ENCODE data around the gene PDYN.
"Not testable (repeated sequence)": the region's sequence is repeated elsewhere in the genome, so short reads cannot be mapped to it uniquely, and the experiment has no call there.

Gene PDYN
- total RNA-seq = 0 to 0.07 reads per million in 2 donors

DNA sequence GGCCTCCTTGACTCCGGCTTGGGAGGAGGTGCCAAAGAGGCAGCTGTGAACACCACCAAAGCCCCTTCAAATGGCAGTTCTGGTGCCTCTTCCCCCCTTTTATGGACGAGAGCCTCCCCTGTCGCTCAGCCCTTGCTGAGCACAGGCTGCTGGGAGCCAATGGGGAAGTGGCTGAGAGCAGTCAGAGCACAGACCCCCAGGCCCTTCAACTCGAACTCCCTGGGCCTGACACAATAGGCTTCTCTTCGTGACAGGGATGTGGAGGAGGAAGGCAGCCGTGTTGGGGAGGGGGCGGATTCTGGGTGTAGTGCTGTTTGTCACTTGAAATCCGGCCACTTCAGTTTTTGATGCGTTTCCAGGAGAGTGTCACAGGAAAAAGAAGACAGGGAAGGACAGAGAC, at the start of gene PDYN:
Gene PDYN (minus strand): TSS at position 73 of the 400 bp plus-strand sequence. CDS start 10,974 bp downstream, outside the sequence.
- no peak for DNase-seq

DNA sequence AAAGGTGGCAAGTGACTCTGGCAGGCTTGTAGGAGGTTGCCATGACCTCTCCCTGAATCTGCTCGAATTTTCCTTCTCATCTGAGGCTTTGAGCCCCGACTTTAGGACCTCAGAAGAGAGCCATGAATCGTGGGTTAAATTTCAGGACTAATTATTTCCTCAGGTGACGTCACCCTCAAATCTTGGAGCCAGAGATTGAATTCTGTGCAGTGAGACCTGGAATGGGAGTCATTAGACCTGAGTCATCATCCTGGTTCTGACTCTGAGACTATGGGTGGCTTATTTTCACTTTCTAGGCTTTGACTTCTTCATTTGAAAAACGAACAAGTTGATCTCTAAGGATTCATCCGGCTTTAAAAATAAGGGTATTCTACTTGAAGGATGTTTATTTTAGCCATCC, 48.5 kb upstream of the PDYN start:
- DNase-seq = no peak

DNA sequence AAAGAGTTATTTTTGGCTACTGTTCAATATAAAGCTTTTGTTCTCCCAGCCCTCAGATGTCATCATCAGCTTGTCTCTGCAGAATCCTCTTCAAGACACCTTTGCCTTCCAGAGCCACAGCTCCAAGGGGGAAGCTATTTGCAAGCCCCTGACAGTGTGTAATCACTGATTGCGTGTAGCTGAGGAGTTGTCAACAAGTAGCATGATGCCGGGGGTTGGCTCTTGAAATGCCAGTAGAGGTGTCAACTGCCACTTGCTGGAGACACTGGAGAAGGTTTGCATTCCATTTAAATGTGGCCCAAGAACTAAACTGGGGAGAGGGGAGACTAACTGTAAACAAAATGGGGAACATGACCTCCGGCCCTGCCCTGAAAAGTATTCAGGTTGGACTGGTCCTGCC, 44.3 kb upstream of the PDYN start:
- no peak for DNase-seq

DNA sequence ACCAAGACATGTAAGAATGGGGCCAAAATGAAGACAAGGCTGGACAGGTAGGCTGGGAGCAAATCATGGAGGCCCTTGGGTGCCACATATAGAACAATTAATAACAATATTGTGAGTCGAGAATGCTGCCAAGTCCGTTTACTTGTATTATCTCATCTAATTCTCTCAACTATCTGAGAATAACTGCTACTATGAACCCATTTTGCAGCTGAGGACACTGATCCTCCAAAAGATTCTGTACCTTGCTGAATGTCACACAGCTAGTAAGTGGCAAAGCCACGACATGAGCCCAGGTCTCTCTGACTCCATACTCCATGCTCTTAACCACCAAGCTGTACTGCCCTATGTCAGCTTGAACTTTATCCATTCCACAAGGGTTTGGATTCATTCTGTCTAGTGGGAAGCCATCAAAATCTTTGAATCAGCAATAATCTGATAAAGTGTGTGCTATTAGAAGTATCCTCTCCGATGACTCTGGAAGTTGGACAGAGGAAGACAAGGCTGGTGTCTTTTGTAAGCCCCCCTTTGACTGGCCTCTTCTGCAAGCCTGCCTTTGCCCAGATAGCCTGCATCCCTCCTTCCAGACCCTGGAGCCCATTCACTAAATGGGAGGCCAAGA, 43.5 kb upstream of the PDYN start:
- no peak for DNase-seq

DNA sequence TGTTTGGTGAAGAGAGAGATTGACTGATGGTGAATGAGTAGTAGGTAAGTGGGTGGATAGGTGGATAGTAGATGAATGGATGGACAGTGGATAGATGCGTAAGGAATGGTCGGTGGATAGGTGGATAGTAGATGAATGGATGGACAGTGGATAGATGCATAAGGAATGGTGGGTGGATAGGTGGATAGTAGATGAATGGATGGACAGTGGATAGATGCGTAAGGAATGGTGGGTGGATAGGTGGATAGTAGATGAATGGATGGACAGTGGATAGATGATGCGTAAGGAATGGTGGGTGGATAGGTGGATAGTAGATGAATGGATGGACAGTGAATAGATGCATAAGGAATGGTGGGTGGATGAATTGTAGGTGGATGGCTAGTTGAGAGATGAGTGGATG, 42.5 kb upstream of the PDYN start:
- DNase-seq = not testable (repeated sequence)

DNA sequence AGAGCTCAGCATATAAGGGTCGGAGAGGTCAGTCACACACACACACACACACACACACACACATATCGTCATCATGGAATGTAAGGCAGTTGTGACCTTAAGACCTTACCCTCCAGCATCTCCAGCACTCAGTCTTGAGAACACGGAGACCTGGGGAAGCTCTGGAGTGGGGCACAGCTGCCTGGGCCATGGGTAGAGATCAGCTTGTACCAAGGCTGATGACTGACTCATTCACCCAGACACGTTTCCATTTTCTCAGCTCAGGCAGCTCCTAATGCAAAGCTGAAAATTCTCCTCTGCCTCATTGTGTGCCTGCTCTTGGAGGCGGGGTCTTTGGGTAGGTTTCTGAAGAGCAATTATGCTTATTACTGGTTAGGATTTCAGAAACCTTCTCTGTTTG, 38.3 kb upstream of the PDYN start:
- no peak for DNase-seq

DNA sequence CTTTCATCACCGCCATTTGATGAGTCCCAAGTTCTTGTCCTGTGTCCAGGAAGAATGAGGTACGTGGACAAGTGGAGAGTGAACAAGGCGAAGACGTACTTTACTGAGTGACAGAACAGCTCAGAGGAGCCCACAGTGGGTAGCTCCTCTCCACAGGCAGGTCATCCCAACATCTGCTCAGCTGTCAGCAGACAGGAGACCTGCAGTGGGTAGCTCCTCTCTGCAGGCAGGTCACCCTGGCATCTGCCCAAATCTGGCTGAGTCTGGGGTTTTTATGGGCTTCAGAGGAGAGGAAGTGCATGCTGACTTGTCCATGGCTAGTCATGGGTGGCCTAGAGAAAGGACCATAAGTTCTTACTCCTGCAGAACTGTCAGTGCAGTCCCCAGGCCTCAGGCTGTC, 32.7 kb upstream of the PDYN start:
- DNase-seq = no peak

DNA sequence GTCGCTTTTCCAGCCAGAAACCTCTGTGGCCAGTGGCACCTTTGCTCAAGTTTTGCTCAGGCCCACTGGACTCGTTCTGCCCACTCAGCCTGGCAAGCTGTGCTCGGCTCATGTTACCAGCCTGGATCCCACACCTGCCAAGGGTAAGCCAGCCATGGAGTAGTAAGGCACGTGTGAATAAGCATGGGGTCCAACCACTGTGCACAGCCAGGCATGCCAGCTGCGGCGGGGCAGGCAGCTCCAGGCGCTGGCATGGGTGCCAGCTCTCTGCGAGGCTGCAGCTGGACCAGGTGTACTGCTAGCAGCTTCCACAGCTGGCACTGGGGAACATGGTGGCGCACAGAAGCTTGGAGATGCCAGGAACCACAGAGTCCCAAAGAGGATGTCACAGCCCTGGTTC, 32.1 kb upstream of the PDYN start:
- no peak for DNase-seq

DNA sequence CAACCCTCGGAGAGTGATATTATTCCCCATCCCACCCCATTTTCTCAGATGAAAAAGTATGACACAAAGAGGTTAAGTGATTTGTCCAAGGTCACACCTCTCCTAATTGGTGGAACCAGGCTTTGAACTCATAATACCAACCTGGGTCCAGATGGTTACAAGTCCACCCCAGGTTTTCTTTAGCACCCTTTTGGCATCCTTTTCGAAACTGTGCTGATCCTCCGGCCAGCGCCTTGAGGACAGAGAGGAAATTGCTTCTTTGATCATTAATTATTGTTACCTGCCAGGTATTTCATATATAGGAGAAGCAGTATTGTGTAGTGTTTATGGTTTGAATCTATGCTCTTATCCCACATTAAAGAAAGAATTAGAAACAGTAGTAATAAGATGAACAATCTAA, 29.3 kb upstream of the PDYN start:
- DNase-seq = no peak

DNA sequence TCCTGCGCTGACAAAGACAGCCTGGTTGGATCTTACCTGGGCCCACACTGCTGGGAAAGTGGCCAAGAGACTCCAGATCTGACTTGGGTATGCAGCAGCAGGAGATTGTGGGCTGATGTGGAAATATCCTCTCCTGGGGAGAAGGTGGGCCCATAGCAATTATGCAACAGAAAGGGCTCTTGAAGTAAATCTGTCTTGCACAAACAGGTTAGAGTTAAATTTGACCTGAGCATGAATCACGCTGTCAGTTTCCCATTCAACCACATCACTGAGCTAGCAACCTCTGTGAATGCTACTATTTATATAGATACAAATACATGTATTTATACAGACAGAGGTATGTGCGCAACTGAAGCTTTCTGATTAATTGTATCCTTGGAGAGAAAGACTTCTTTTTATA, 28.3 kb upstream of the PDYN start:
- no peak for DNase-seq

DNA sequence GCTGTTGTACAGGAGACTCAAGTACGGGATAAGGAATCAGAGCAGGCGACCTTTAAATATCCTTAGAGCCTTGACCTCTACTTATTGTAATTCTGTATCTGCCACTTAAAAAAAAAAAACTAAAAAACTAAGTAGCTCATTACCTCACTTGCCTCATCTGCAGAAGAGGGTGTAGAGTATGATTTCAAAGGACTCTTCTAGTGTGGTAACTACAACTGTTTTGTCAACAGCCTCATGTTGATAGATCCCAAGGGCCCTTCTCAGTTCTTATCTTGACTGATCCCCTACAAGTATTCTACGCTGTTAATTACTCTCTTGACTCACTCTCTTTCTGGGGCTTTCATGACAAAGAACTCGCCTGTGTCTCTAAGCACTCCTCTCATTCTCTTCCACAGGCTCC, 16.7 kb upstream of the PDYN start:
- no peak for DNase-seq

DNA sequence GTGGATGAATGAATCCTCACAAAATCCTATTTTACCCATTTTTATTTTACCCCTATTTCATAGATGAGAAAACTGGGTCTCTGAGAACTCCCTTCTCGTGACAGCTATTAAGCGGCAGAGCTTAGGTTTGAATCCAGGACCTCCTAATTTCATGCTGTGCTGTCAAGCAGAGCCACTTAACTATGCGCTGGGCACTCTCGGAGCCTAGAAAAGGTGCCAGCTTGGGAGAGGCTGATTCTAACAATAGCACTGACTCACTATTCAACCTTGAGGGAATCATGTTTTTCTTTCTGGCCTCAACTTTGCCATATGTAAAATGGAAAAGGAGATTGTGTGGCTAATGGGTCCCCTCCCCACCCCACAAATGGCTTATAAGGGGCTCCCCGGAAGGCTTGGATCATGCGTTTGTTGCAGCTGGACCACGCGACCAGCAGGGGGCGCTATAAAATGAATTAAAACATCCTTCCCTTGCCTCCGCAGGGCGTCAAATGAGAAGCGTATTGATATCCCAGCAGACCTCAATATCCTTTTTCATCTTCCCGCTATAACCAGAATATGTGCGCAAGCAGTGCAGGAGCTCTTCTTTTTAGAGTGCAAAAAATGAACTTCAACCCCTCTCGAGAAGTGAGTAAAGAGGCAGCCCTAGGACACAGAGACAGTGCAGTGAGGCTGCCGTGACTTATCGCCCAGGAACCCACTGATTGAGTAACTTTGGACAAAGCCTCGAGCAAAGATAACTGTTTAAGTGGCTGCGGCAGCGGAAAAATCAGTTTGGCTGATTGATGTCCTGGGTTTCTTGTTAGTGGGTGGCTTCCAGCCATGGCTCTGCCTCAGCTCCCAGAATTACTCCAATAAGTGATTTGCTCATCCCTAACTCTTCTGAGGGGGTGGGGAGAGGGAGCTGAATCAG, 12.8 kb upstream of the PDYN start:
- DNase-seq = peak; percentile 11

DNA sequence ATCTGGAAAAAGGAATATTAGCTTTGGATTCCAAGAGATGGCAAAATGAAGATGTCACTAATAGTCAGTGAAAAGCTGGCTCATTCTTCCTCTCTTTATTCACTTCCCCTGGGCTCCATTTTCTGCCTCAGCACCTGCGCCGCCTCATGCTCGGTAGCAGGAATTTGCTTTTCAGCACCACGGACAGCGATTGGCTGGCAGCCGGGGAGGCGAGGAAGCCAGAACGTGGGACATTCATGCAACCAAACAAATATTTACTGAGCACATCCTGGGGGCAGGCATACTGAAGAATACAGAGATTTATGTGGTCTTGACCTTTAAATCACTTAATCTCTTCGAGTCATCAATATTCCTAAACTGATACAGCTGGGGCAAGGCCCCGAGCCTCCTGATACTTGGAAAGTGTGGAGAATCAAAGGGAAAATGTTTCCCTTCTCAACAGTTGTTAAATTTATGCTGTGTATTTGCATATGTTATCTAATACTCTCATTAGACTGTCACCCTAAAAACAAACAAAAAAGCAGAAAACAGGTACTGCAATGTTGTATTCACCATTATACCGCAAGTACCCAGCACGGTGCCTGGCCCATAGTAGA, 12.1 kb upstream of the PDYN start:
- peak; percentile 49 for DNase-seq

DNA sequence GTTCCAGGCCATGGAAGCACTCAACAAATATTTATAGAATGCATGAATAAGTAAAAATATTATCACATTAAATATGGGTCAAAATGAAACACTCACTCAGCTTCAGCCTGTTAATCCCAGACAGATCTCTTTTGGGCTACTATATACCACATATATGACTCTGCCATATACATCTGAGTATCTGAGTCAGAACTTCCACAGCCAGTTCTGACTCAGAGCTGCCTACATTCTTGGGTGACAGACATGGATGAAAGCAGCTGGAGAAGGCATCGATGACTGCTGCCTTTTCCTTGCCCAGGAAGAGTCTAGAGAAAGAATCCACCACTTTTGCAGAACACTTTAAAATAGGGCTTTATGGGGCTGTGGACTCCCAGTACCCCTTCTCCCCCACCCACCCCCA, 11.5 kb upstream of the PDYN start:
- DNase-seq = no peak

DNA sequence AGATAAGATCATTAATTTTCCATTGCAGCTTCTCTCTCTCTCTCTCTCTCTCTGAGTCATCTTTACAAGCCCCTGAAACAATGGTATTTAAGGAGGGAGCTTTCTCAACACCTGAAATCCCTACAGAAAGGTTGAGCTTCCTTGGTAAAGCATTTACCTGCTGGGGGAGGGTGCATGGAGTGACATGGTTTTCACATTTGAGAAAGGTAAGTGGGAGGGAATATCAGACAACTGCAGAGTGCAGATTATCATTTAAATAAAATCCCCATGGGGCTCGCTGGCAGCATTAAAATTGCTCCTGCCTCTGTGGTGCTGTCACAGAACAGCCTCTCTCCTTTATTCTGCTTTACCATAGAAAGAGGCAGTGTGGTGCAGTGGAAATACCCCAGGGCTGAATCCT, 10.3 kb upstream of the PDYN start:
- no peak for DNase-seq

DNA sequence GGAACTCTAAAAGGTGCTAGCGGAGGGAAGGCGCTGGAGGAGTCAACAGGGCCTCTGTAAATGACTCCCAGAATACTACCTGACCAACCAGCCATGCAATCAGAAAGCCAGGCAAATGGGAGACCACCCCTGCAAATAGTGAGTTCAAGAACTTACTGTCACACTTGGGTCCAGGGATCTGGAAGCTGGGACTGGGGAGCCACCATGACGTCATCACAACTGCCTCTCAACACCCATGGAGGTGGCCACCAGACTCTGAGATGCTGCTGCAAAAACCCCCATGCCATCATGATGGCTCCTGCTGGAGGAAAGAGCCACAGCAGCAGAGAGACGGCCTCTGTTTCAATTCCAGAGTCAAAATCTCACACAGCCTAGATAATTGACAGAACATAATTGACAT, 8.5 kb upstream of the PDYN start:
- DNase-seq = no peak

DNA sequence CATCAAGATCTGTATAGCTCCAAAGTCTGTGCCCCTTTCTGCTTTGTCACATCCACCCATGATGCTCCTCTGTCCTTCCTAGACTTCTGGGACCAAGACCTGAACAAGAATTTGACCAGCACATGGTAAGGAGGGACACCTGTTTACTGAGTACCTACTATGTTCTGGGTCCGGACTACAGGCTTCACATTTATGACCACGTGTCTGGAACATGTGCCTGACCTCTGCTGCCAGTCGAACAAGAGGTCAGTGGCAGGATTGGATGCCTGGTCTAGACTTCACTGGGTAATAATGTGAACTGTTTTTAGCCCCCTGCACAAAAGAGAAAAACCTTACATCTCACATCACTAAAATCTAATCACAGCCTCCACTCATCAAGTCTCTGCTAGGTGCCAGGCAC, 7.3 kb upstream of the PDYN start:
- DNase-seq = no peak

DNA sequence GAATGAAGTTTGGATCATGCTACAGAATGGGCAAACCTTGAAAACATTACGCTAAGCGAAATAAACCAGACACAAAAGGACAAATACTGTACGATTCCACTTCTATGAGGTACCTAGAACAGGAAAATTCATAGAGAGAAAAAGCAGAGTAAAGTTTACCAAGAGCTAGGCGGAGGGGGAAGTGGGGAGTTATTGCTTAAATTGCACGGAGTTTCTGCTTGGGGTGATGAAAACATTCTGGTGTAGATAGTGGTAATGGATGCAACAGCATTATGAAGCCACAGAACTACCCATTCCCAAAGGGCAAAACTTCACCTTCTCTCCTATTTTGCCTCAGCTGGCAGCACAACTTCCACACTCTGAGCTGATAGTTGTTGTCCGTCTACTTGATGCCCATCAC, 6.4 kb upstream of the PDYN start:
- no peak for DNase-seq

DNA sequence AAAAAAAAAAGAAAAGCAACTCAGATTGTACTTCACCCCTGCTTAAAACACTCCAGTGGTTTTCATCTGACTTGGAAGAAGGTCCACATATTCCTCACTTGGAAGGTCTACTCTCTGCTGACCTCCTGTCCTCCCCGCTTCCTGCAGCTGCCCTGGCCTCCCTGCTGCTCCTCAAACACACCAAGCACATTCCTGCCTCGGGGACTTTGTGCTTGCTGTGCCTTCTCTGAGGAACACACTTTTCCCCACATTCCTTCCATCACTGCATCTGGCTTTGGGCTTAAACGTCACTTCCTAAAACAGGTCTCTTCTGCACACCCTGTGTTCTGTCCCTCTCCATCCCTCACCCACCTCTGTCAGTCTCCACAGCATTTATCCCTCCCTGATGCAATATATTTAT, 4.9 kb upstream of the PDYN start:
- no peak for DNase-seq

DNA sequence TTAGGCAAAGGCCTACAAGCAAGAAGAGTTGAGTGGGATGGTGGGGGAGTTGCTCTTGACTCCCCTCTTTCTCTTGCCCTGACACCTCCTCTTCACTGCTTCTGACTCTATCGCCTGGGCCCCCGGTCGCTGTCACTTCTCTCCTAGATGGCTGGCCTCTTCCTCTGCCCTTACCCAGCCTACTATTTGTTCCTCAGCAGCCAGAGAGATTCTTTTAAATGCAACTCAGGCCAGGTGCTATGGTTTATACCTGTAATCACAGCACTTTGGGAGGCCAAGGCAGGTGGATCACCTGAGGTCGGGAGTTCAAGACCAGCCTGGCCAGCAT, 4.3 kb upstream of the PDYN start:
- DNase-seq = no peak

DNA sequence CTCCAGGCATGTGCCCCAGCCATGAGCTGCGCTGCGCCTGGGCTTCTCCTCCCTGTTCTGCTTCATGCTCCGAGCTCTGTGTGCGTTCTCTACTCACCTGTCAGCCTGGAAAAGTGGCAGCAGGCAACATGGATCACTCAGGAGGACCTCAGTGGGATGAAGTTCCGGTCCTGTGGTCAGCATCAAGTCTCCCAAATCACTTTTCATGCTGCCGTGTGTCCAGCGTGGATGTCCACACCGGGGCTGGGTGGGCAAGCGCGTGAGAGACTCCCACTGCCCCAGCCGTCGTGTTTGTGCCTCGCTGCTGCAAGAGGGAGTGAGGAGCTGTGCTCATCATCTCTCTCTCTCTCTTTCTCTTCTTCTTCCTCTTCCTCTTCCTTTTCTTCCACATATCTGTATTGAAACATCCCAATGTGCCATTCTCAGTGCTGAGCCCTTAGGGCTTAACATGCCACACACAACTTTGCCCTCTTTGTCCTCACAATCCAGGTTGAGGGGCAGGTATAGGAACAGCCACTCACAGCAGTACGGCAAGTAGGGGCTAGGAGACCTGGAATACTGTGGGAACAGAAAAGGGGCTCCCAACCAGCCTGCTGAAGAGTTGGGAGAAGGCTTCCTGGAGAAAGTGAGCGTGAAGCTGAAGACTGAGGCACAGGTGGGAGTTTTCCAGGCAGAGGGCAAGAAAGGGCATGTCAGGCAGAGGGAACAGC, 3.8 kb upstream of the PDYN start:
- no peak for DNase-seq

DNA sequence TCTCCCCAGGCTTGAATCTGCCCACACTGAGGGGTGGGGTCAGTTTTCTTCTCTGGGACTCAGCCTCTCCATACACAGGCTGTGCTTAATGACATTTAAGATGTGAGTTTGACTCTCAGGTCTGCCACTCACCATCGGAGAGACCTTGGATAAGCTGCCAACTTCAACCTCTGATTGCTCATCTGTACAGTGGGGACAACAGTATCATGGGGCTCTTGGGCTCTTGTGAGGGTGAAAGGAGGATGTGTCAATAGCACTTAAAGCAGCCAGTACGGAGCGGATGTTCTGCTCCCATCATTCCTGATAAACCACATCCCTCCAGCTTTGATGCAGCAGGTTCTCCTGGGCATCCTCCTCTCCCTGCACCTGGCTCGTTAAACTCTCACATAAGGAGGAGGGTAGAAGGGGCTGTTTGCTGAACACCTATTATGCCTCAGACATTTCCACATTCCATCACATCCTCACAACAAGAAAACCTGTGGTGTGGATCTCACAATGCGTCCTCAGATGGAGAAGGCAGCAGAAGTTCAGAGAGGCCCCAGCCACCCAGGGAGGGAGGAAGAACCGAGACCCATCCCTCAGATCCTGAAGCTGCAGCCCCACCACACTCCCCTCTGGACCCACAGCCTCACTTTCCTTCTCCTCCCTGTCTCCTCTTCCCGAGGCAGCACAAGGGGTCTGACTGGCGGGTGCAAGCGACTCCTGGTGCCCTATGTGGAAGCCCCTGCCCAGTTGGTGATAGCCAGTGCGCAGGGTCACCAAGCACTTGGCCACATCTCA, 1.9 kb upstream of the PDYN start:
- DNase-seq = no peak

DNA sequence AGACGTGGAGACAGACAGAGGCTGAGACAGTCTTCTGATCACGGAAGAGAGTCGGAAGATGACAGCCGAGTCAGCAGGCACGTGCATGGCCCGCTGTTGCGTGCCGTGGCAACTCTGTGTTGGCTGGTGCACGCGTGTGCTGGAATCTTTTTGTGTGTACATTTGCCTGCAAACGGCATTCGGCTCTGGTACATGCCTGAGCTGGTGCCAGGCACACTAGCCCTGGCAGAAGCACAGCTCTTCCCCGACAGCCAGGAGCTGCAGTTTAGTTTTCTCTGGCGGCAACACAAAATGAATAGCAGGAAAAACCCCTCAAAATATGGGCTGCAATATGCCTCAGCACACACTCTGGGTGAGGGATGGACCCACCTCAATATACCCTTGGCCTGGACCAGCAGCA, 769 bp upstream of the PDYN start:
- no peak for DNase-seq
